ENCODE data around the gene DBNDD1.
"Not testable (repeated sequence)": the region's sequence is repeated elsewhere in the genome, so short reads cannot be mapped to it uniquely, and the experiment has no call there.

DBNDD1 gene

GRCh38 chr16:89996178-89996489 lies 23.1 kb downstream of the DBNDD1 start:
- no peak for TF ChIP-seq CTCF (IDR thresholded peaks at IDR 0.05; ENCODE audit: low read length, missing control alignments)
- no peak for DNase-seq (ENCODE audit: low read depth)
- no peak overlapping the region for H3K4me3 ChIP-seq (replicated peaks; ENCODE audit: low read depth, low read length)

GRCh38 chr16:89995475-89996177 lies 23.6 kb downstream of the DBNDD1 start:
- DNase-seq (ENCODE audit: low read depth) = peak; percentile 77
- not testable (repeated sequence) for H3K4me3 ChIP-seq (replicated peaks; ENCODE audit: low read depth, low read length)

- peak; percentile 77 for DNase-seq (ENCODE audit: low read depth)
- not testable (repeated sequence) for H3K4me3 ChIP-seq (replicated peaks; ENCODE audit: low read depth, low read length)
These were observed 24.4 kb downstream of the DBNDD1 start for GRCh38 chr16:89994721-89995474.

GRCh38 chr16:89994389-89994720 lies 24.9 kb downstream of the DBNDD1 start:
- TF ChIP-seq CTCF (IDR thresholded peaks at IDR 0.05; ENCODE audit: low read length, missing control alignments) = no peak
- no peak for DNase-seq (ENCODE audit: low read depth)
- no peak overlapping the region for H3K4me3 ChIP-seq (replicated peaks; ENCODE audit: low read depth, low read length)

GRCh38 chr16:89993971-89994370 lies 25.3 kb downstream of the DBNDD1 start:
- TF ChIP-seq CTCF (IDR thresholded peaks at IDR 0.05; ENCODE audit: low read length, missing control alignments) = no peak
- no peak overlapping the region for H3K4me3 ChIP-seq (replicated peaks; ENCODE audit: low read depth, low read length)
- DNase-seq (ENCODE audit: low read depth) = no peak

GRCh38 chr16:89993377-89993776 lies 25.9 kb downstream of the DBNDD1 start:
- DNase-seq (ENCODE audit: low read depth) = no peak
- no peak overlapping the region for H3K4me3 ChIP-seq (replicated peaks; ENCODE audit: low read depth, low read length)
- no peak for TF ChIP-seq CTCF (IDR thresholded peaks at IDR 0.05; ENCODE audit: low read length, missing control alignments)

GRCh38 chr16:89990799-89991198 lies 28.5 kb downstream of the DBNDD1 start:
- no peak overlapping the region for H3K4me3 ChIP-seq (replicated peaks; ENCODE audit: low read depth, low read length)
- no peak for TF ChIP-seq CTCF (IDR thresholded peaks at IDR 0.05; ENCODE audit: low read length, missing control alignments)
- DNase-seq (ENCODE audit: low read depth) = no peak

GRCh38 chr16:89988951-89989350 lies 30.3 kb downstream of the DBNDD1 start:
- no peak overlapping the region for H3K4me3 ChIP-seq (replicated peaks; ENCODE audit: low read depth, low read length)
- TF ChIP-seq CTCF (IDR thresholded peaks at IDR 0.05; ENCODE audit: low read length, missing control alignments) = no peak
- DNase-seq (ENCODE audit: low read depth) = no peak

All from fibroblast of pulmonary artery (primary cell).